ENCODE measurements around the gene PPP1R18.
"Not testable (repeated sequence)": the region's sequence is repeated elsewhere in the genome, so short reads cannot be mapped to it uniquely, and the experiment has no call there.

Gene PPP1R18, protein sequence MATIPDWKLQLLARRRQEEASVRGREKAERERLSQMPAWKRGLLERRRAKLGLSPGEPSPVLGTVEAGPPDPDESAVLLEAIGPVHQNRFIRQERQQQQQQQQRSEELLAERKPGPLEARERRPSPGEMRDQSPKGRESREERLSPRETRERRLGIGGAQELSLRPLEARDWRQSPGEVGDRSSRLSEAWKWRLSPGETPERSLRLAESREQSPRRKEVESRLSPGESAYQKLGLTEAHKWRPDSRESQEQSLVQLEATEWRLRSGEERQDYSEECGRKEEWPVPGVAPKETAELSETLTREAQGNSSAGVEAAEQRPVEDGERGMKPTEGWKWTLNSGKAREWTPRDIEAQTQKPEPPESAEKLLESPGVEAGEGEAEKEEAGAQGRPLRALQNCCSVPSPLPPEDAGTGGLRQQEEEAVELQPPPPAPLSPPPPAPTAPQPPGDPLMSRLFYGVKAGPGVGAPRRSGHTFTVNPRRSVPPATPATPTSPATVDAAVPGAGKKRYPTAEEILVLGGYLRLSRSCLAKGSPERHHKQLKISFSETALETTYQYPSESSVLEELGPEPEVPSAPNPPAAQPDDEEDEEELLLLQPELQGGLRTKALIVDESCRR
- long read RNA-seq, donor 1, transcript PPP1R18-206 (3 exons, 1,448 nt), result major isoform, 7 of 7 reads
- long read RNA-seq, donor 1, partial matches to known transcripts, result 0 of 7 reads
- long read RNA-seq, donor 1, other reads (novel, unspliced or antisense), result 0 of 7 reads
- long read RNA-seq, donor 2, transcript PPP1R18-206 (3 exons, 1,448 nt), result major isoform, 7 of 8 reads
- long read RNA-seq, donor 2, partial matches to known transcripts, result 0 of 8 reads
- long read RNA-seq, donor 2, other reads (novel, unspliced or antisense), result 0 of 8 reads
- long read RNA-seq, donor 3, partial matches to known transcripts, result 0 of 5 reads
- long read RNA-seq, donor 3, other reads (novel, unspliced or antisense), result 0 of 5 reads
- long read RNA-seq, donor 4, transcript PPP1R18-206 (3 exons, 1,448 nt), result major isoform, 5 of 6 reads
- long read RNA-seq, donor 4, partial matches to known transcripts, result 0 of 6 reads
- long read RNA-seq, donor 4, other reads (novel, unspliced or antisense), result 0 of 6 reads
- long read RNA-seq, donor 5, transcript PPP1R18-206 (3 exons, 1,448 nt), result major isoform, 9 of 13 reads
- long read RNA-seq, donor 5, partial matches to known transcripts, result 0 of 13 reads
- long read RNA-seq, donor 5, other reads (novel, unspliced or antisense), result 0 of 13 reads
- long read RNA-seq, donor 6, transcript PPP1R18-206 (3 exons, 1,448 nt), result major isoform, 5 of 7 reads
- long read RNA-seq, donor 6, partial matches to known transcripts, result 0 of 7 reads
- long read RNA-seq, donor 6, other reads (novel, unspliced or antisense), result 0 of 7 reads
- long read RNA-seq, donor 7, transcript PPP1R18-206 (3 exons, 1,448 nt), result major isoform, 8 of 14 reads
- long read RNA-seq, donor 7, partial matches to known transcripts, result 6 of 14 reads
- long read RNA-seq, donor 7, other reads (novel, unspliced or antisense), result 0 of 14 reads
- long read RNA-seq, donor 8, partial matches to known transcripts, result 0 of 4 reads
- long read RNA-seq, donor 8, other reads (novel, unspliced or antisense), result 0 of 4 reads

DNA sequence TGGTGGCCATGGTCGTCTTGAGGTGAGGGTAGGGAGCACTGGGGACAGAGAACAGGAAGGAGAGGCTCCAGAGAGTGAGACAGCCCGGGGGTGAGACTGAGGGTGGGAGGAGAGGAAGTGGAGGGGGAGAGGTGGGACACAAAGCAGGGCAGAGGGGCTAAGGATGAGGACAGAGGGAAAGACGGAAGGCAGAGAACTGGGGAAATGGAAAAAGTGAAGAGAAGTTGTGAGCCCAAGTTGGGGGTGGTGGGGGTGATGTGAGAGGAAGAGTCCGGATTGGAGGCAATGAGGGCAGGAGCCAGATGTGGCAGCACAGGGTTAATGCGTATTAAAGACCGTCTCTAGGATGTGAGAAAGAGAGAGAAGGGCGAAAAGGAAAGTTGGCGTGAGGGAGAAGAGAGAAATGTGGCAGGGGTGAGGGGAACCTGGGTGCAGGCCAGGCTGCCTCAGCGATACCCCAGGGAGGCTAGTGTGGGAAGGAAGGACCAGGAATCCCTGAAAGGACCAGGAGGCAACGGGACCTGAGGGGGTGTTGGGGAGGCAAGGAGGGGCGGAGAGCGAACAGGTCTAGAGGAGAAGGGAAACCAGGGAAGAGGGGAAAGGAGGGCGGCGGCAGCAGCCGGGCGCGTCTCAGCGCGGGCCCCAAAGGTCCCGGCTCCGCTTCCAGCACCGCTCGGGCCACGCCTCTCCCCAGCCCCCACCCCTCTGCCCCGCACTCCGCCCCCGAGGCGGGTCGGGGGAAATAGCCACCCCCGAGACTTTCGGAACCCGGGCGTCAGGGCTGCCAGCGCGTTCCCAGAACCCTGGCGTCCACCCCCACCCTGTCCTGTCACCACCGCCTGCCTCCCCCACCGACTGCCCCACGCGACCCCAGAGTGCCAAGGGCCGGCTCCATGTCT is at the start of gene PPP1R18:
TSS of gene PPP1R18 (minus strand) at position 637 of the 899 bp plus-strand sequence. CDS start at position 10, 627 bp downstream.
- DNase-seq, result peak; percentile 68

DNA sequence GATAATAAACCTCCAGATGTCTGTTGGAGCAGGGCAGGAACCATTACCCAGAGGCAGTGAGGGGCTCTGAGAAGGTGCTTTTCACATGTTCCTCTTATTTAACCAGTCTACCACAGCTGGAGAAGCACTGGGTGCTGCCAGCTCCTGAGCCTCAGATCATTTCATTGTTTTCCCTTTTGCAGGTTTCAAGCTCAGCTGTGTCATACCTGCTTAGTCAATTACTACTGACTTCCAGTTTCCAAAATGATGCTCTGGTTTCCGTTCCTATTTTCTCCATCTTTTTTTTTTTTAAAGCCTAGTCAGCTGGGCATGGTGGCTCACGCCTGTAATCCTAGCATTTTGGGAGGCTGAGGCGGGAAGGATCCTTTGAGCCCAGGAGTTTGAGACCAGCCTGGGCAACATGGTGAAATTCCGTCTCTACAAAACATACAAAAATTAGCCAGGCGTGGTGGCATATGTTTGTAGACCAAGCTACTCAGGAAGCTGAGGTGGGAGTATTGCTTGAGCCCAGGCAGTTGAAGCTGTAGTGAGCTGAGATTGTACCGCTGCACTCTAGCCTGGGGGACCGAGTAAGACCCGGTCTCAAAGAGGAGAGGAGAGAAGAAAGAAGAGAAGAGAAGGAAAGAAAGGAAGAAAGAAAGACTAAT is 49.3 kb upstream of the PPP1R18 start:
- DNase-seq, result no peak

DNA sequence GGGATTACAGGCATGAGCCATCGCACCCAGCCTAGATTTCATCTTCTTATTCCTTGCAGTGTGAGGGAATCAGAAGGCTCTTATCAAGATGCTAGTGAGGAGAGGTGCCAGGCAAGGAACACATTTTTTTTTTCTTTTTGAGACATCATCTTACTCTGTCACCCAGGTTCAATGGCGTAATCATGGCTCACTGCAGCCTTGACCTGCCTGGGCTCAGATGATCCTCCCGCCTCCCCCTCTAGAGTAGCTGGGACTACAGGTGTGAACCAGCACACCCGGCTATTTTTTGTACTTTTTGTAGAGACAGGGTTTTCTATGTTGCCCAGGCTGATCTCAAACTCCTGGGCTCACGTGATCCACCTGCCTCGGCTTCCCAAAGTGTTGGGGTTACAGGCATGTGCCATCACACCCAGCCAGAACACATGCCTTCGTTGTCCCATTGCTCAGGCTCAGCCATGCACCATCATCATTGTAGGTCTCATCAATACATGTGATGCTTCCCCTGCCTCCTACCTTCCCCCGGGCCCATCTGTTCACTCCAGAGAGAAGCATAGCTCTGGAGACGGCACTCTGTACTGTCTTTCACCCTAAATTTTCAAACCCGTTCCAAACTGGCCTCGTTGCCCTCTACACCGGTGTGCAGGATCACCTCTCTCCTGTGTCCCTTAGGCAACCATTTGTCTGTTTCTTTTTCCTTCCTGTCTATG is 45.9 kb upstream of the PPP1R18 start:
- no peak for DNase-seq

DNA sequence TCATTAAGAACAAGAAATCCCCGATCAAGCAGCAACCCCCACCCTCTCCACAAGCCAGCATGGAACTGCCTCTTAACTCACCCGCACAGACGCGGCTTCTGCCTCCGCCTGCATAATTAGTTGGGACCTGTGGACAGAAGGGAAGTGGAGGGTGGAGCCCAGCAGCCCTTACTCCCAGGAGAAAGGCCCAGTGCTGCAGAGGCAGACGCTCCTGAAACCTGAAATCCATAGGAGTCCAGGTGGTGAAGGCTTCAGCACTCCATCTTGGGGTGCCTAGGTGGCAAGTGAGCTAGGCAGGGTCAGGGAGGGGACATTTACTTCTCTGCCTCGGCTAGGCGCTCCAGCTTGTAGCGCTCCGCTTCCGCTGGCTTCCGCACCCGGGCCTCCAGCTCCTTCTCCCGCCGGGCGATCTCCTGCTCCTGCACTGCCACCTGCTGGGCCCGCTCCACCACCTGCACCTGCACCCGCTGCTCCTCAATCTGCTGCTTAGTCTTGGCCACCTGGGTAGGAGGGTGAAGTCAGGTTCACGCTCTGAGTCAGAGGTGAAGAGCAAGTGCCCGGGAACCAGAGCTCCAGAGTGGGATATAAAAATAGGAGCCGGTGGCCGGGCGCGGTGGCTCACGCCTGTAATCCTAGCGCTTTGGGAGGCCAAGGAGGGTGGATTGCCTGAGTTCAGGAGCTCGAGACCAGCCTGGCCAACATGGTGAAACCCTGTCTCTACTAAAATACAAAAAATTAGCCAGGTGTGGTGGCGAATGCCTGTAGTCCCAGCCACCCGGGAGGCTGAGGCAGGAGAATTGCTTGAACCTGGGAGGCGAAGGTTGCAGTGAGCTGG is 44.4 kb upstream of the PPP1R18 start:
- peak; percentile 71 for DNase-seq

DNA sequence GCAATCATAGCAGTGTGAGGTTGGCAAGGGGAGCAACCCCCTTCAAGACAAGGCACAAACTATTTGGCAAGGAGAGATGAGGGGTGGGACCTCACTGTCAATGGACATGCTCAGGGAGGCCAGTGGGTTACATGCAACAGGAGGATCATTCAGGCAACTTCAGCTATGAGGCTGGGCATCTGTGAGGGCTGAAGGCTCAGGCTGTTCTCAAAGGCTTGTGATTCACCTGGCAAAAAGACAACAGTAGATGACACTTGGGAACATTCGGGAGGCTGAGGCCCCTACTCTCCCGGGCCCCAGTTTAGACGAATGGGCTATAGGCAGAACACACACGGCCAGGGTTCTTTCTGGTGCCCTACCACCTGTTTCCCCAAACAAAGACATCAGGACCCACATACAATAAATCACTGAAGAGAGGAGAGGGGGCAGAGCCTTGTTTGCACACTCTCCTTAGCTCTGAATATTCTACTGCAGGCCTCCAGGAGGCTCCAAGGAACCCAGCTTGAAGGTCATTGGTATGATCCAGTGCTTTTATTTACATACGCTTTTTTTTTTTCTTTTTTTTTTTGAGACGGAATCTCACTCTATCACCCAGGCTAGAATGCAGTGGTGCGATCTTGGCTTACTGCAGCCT is 41.6 kb upstream of the PPP1R18 start:
- no peak for DNase-seq

DNA sequence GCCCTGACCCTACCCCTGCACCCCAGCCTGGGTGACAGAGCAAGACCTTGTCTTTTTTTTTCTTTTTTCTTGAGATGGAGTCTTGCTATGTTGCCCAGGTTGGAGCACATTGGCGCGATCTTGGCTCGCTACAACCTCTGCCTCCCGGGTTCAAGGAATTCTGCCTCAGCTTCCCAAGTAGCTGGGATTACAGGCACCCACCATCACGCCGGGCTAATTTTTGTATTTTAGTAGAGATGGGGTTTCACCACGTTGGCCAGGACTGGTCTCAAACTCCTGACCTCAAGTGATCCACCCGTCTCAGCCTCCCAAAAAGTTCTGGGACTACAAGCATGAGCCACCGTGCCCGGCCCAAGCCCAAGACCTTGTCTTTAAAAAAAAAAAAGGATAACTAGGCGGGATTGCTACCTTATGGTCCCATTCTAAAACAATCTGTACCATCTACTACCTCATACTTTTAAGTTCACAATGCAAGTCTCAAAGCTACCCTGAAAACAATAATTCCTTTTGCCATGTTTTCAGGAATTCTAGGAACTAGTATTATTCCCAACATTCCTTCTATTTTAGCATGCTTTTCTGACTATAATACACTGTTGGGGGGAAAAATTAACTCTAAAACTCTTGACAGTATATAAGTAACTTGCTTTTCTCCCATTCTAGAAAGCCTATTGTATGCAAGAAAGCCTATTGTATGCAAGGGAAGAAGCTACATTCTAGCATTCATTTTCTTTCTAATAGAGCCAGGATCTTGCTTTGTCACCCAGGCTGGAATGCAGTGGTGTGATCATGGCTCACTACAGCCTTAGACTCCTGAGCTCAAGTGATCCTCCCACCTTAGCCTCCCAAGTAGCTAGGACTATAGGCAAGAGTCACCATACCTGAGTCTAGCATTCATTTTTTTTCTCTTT is 40.3 kb upstream of the PPP1R18 start:
- DNase-seq, result no peak

DNA sequence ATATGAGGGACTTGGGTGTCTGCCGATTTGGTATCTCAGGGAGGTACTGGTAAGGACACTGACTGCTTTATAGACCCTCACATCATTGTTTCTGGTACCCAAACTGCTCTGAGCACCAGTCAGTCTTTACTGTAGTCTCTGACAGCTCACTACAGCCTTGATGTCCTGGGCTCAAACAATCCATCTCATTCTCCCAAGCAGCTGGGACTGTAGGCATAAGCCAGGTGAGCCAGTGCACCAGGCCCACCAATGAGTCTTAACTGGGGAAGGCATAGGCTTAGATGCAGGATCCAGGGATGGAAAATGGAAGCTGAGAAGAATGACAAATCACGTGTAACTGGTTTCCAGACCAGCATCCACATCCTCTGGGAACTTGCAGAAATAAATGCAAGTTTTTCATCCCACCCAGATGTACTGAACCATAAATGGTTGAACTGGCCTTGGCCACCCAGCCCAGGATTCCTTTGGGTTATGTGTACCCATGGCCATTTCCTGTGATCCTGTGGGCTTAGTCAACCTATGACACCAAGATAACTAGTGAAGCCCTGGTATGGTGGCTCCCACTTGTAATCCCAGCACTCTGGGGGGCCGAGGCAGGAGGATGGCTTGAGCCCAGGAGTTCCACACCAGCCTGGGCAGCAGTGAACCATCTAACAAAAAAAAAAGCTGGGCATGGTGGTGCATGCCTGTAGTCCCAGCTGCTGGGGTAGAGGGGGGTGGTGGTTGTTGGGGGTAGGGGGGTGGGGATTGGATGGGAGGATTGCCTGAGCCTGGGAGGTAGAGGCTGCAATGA is 39.5 kb upstream of the PPP1R18 start:
- DNase-seq, result no peak

DNA sequence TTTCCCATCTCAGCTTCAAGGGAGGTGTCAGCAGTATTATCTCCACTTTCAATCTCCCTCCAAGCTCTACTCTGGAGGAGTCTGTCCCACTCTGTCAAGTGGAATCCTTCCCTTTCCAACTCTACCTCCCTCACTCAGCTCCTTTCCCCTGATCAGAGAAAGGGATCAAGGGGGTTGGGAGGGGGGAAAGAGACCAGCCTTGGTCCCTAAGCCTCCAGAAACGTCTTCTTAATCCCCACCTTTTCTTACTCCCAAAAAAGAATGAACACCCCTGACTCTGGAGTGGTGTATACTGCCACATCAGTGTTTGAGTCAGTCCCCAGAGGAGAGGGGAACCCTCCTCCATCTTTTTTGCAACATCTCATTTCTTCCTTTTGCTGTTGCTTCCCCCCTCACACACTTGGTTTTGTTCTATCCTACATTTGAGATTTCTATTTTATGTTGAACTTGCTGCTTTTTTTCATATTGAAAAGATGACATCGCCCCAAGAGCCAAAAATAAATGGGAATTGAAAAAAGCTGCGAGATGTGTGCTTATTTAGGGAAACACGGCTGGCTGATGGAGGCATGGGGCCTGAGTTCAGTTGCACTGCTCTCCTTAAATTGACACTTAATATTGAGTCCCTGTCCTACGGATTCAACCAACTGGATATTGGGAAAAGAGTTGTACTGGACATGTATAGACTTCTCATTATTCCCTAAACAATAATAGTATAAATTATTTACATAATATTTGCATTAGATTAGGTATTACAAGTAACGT is 38.6 kb upstream of the PPP1R18 start:
- DNase-seq, result no peak

DNA sequence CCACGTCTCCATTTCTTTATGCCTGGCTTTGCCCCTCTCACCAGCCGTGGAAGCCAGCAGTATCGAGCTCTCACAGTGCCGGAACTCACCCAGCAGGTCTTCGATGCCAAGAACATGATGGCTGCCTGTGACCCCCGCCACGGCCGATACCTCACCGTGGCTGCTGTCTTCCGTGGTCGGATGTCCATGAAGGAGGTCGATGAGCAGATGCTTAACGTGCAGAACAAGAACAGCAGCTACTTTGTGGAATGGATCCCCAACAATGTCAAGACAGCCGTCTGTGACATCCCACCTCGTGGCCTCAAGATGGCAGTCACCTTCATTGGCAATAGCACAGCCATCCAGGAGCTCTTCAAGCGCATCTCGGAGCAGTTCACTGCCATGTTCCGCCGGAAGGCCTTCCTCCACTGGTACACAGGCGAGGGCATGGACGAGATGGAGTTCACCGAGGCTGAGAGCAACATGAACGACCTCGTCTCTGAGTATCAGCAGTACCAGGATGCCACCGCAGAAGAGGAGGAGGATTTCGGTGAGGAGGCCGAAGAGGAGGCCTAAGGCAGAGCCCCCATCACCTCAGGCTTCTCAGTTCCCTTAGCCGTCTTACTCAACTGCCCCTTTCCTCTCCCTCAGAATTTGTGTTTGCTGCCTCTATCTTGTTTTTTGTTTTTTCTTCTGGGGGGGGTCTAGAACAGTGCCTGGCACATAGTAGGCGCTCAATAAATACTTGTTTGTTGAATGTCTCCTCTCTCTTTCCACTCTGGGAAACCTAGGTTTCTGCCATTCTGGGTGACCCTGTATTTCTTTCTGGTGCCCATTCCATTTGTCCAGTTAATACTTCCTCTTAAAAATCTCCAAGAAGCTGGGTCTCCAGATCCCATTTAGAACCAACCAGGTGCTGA is 37.6 kb upstream of the PPP1R18 start:
- not testable (repeated sequence) for DNase-seq

DNA sequence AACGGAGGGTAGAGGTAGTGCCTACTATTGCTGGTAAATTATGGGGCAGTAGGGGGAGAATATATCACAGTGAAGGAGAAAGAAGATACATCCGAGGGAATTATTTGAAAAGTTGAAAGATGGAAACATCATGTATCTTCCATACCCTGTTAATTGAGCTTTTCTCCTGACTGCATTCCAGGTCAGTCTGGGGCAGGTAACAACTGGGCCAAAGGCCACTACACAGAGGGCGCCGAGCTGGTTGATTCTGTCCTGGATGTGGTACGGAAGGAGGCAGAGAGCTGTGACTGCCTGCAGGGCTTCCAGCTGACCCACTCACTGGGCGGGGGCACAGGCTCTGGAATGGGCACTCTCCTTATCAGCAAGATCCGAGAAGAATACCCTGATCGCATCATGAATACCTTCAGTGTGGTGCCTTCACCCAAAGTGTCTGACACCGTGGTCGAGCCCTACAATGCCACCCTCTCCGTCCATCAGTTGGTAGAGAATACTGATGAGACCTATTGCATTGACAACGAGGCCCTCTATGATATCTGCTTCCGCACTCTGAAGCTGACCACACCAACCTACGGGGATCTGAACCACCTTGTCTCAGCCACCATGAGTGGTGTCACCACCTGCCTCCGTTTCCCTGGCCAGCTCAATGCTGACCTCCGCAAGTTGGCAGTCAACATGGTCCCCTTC is 36.9 kb upstream of the PPP1R18 start:
- not testable (repeated sequence) for DNase-seq

DNA sequence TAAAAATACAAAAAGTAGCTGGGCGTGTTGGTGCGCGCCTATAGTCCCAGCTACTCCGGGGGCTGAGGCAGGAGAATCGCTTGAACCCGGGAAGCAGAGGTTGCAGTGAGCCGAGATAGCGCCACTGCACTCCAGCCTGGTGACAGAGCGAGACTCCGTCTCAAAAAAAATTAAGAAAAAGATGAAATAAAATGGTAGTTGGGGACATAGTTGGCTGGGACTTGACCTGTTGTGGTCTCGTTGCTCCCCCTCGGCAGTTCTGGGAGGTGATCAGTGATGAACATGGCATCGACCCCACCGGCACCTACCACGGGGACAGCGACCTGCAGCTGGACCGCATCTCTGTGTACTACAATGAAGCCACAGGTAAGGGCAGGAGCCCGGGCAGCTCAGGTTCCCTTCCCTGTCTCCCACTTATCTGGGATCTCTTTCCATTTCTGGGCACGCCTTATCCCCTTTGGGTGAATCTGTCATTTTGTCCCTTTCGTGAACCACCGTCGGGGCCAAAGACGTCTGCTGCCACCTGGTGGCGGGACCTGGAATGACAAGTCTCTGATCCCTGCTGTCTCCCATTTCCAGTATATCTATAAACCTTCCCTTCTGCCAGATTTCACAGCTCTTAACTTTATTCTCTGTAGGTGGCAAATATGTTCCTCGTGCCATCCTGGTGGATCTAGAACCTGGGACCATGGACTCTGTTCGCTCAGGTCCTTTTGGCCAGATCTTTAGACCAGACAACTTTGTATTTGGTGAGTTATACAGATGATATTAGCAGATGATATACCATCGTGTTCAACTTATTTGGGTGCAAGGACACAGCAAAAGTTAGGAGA is 36.1 kb upstream of the PPP1R18 start:
- peak; percentile 81 for DNase-seq

DNA sequence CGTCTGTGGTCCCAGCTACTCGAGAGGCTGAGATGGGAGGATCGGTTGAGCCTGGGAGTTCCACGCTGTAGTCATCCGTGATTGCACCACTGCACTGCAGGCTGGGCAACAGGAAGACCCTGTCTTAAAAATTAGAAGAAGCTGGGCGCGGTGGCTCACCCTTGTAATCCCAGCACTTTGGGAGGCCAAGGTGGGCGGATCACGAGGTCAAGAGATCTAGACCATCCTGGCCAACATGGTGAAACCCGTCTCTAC is 35.5 kb upstream of the PPP1R18 start:
- not testable (repeated sequence) for DNase-seq
